ENCODE results near the gene PLSCR1.
A peak's percentile ranks its signal among the peaks of the same experiment; 100 is the strongest.

Gene PLSCR1

DNA sequence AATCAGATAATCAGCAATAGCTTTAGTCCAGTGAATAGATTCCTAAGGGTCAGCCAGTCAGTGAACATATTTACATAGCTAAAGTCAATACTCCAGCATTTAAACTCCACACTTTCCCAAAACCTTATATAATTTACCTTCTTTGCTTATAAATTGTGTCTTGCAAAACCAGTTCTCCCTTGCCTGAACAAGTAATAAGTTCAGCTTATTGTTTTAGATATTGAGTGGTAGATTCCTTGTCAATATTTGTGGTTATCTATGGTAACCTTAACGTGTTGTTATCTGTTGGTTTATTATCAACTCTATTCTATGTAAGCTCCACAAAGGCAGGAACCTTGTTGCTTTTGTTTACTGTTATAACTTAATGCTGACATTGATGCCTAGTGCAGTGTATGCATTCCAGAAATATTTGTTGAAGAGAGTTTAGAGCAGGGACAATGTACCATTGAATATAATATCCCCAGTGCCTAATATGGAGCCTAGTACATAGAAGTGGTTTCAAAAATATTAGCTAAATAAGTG is 36.7 kb upstream of the PLSCR1 start:
- TF ChIP-seq, protein P1, sequence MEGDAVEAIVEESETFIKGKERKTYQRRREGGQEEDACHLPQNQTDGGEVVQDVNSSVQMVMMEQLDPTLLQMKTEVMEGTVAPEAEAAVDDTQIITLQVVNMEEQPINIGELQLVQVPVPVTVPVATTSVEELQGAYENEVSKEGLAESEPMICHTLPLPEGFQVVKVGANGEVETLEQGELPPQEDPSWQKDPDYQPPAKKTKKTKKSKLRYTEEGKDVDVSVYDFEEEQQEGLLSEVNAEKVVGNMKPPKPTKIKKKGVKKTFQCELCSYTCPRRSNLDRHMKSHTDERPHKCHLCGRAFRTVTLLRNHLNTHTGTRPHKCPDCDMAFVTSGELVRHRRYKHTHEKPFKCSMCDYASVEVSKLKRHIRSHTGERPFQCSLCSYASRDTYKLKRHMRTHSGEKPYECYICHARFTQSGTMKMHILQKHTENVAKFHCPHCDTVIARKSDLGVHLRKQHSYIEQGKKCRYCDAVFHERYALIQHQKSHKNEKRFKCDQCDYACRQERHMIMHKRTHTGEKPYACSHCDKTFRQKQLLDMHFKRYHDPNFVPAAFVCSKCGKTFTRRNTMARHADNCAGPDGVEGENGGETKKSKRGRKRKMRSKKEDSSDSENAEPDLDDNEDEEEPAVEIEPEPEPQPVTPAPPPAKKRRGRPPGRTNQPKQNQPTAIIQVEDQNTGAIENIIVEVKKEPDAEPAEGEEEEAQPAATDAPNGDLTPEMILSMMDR (IDR thresholded peaks at IDR 0.05; ENCODE audit: low read depth, low read length): no peak
- in situ Hi-C loops (cut with HindIII; ENCODE audit: low sequenced_read_pairs): no loop called here
- no peak for DNase-seq (ENCODE audit: low read depth, low spot score)
- no peak overlapping the region for H3K4me3 ChIP-seq (ENCODE audit: low read depth, low read length)

DNA sequence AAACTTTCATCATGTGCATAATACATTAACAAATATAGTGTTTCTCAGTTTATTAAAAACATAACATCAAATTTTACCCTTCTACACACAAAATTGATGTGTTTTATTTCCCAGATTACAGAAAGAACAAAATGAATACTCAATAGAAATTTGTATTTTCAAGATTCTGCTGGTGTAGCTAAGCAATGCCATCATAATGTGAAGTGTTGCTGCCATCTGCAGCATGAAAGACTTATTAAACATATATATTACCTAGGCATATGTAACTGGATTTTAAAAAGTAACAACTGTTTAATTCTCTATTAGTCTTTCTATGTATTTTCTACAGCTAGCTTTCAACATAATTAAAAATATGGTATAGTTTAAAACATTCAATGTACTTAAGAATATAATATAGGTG is 33.3 kb upstream of the PLSCR1 start:
- DNase-seq (ENCODE audit: low read depth, low spot score): peak; percentile 75
- in situ Hi-C loops (cut with HindIII; ENCODE audit: low sequenced_read_pairs): no loop called here
- H3K4me3 ChIP-seq (ENCODE audit: low read depth, low read length): no peak overlapping the region
- TF ChIP-seq, protein P1 (IDR thresholded peaks at IDR 0.05; ENCODE audit: low read depth, low read length): peak; percentile 29

DNA sequence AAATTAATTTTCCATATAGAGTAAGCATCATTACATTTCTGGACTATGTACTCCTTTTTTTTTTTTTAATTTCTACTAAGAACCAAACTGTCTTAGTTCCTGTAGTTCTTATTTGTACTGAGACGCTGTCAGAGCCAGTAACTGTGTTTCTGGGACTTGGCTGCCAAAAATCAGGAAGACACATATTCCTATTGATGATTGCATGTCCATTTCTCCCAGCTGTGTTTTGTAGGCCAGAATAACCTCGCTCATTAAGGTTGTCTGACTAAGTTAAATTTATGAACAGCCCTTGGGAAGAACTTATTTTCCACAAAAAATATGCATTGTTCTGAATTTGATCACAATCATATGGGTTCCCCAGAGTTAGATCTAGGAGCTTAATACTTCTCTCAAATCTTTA is 31.2 kb upstream of the PLSCR1 start:
- DNase-seq (ENCODE audit: low read depth, low spot score): no peak
- no peak overlapping the region for H3K4me3 ChIP-seq (ENCODE audit: low read depth, low read length)
- TF ChIP-seq, protein P1 (IDR thresholded peaks at IDR 0.05; ENCODE audit: low read depth, low read length): no peak
- in situ Hi-C loops (cut with HindIII; ENCODE audit: low sequenced_read_pairs): no loop called here

DNA sequence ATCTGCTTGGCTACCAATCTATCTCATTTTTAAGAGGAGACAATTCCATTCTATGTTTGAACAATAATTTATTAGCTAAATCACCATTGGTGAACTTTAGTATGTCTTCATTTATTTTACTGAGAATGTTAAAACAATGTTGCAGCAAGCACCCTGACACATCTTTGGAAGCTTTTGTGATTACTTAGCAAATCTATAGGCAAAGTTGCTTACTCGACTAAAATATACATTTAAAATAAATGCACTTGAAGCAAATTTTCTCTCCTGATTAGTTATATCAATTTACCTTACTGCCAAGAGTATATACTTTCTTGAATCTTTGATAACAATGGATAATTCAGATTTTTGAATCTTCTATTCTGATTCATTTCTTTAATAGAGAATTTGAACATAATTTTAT is 29.8 kb upstream of the PLSCR1 start:
- no peak for DNase-seq (ENCODE audit: low read depth, low spot score)
- TF ChIP-seq, protein P1 (IDR thresholded peaks at IDR 0.05; ENCODE audit: low read depth, low read length): no peak
- H3K4me3 ChIP-seq (ENCODE audit: low read depth, low read length): no peak overlapping the region
- in situ Hi-C loops (cut with HindIII; ENCODE audit: low sequenced_read_pairs): no loop called here

DNA sequence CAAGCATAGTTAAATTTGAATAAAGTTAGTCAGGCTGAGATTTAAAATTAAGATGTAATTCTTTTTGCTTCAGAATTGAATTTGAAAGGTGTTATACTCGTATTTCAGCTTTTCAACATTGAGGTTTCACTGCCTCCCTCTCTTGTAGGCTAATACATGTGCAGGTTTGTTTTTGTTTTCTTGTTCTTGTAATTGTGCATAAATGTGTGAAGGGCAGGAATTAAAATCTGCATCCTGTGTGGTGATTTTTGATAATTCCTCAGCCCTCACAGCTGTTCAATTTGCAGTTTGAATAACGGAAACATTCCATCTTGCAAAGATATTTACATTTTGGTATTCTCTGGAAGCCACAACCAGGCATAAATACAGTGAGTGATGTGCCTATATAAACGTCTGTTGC is 24.9 kb upstream of the PLSCR1 start:
- in situ Hi-C loops (cut with HindIII; ENCODE audit: low sequenced_read_pairs): no loop called here
- no peak for DNase-seq (ENCODE audit: low read depth, low spot score)
- H3K4me3 ChIP-seq (ENCODE audit: low read depth, low read length): no peak overlapping the region
- TF ChIP-seq, protein P1 (IDR thresholded peaks at IDR 0.05; ENCODE audit: low read depth, low read length): no peak

DNA sequence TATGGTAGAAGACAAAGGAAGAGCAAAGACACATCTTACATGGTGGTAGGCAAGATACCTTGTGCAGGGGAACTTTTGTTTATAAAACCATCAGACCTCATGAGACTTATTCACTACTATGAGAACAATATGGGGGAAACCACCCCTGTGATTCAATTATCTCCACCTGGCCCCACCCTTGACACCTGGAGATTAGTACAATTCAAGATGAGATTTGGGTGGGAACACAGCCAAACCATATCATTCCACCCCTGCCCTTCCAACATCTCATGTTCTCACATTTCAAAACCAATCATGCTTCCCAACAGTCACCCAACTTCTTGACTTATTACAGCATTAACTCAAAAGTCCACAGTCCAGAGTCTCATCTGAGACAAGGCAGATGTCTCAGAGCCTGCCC is 21.7 kb upstream of the PLSCR1 start:
- DNase-seq (ENCODE audit: low read depth, low spot score): no peak
- TF ChIP-seq, protein P1 (IDR thresholded peaks at IDR 0.05; ENCODE audit: low read depth, low read length): no peak
- in situ Hi-C loops (cut with HindIII; ENCODE audit: low sequenced_read_pairs): no loop called here
- H3K4me3 ChIP-seq (ENCODE audit: low read depth, low read length): no peak overlapping the region

DNA sequence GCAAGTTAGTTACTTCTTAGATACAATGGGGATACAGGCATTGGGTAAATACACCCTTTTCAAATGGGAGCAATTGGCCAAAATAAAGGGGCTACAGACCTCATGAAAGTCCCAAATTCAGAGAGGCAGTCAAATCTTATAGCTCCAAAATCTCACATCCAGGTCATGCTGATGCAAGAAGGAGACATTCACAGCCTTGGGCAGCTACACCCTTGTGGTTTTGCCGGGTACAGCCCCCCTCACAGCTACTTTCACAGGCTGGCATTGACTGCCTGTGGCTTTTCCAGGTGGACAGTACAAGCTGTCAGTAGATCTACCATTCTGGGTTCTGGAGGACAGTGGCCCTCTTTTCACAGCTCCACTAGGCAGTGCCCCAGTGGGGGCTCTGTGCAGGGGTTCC is 17.5 kb upstream of the PLSCR1 start:
- TF ChIP-seq, protein P1 (IDR thresholded peaks at IDR 0.05; ENCODE audit: low read depth, low read length): no peak
- DNase-seq (ENCODE audit: low read depth, low spot score): no peak
- in situ Hi-C loops (cut with HindIII; ENCODE audit: low sequenced_read_pairs): no loop called here
- H3K4me3 ChIP-seq (ENCODE audit: low read depth, low read length): no peak overlapping the region
